HG03457 (cell line): ENCODE data around the gene LCN15.
"Not testable (repeated sequence)": the region's sequence is repeated elsewhere in the genome, so short reads cannot be mapped to it uniquely, and the experiment has no call there.

Source experiments
- ATAC-seq: cut with Tn5 transposase; IDR thresholded peaks from one replicate; pipeline ENCODE4 v1.9.1; 2021; ENCODE audit warnings: moderate number of reproducible peaks; ENCODE audit not compliant: unreplicated experiment

Gene LCN15, protein sequence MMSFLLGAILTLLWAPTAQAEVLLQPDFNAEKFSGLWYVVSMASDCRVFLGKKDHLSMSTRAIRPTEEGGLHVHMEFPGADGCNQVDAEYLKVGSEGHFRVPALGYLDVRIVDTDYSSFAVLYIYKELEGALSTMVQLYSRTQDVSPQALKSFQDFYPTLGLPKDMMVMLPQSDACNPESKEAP

DNA sequence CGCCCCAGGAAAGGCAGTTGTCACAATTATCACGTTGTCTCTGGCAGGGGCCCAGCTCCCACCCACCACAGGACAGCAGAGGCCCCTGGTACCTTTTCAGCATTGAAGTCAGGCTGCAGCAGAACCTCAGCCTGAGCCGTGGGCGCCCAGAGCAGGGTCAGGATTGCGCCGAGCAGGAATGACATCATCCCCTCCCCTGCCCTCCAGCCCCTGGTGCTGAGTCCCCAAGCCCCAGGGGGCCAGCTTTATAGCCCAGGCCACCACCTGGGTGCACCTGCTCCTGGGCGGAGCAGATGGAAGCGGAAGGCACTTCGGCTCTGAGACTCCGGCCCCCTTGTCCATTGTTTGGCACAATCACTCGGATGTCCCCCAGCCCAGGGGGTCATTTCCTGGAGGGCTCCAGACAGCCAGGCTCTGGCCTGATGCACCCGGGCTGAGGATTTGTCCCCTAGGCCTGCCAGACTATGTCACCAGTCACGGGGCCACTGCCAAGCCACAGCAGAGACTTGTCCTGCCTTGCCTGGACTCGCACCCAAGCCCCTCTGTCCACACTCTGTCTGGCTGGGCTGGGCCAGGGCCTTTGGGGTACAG lies at the start of gene LCN15:
Gene LCN15, minus strand, starts transcription at position 218 of the 591 bp plus-strand sequence. Its CDS starts 30 bp downstream, at position 188.
- no peak for ATAC-seq

DNA sequence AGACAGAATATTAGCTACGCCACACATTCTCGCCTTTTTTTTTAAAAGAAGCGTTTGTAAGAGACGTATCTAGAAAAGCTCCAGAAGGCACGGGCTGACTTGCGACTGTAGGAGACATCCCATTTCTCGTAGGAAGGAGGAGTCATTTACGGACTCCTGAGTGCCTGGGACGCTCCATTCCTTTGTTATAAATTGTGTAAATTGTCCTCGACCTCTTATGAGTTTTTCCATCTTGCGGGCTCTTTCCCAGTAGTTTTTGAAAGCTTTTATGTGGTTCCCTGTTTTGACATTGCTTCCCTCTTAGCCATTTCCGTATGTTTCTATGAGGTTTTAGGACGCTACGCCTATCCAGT lies 44.5 kb upstream of the LCN15 start:
- ATAC-seq = no peak

DNA sequence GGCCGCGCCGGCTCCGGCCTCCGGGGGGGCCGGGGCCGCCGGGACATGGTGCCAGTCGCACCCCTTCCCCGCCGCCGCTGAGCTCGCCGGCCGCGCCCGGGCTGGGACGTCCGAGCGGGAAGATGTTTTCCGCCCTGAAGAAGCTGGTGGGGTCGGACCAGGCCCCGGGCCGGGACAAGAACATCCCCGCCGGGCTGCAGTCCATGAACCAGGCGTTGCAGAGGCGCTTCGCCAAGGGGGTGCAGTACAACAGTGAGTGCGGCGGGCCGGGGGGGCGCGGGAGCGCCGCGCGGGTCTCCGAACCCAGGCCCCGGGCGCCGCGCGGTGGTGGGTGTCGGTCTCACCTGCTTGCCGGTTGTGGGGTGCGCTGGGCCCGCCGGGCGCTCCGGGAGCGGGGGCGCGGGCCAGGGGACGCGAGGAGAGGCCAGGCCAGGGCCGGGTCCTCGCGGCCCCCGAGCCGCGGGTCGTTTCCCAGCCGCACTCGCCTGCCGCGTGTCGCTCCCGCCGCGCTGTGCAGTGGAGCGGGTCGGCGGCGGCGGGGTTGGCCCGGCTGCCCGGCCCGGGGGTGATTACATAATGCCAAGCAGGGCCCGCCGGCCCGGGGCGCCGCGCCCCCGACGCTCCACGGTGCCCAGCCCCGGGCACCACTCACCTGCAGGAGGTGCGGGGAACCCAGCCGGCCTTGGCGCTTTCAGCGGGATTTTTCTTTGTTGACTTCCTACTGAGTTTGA lies 43.9 kb upstream of the LCN15 start:
- ATAC-seq = peak; percentile 25

DNA sequence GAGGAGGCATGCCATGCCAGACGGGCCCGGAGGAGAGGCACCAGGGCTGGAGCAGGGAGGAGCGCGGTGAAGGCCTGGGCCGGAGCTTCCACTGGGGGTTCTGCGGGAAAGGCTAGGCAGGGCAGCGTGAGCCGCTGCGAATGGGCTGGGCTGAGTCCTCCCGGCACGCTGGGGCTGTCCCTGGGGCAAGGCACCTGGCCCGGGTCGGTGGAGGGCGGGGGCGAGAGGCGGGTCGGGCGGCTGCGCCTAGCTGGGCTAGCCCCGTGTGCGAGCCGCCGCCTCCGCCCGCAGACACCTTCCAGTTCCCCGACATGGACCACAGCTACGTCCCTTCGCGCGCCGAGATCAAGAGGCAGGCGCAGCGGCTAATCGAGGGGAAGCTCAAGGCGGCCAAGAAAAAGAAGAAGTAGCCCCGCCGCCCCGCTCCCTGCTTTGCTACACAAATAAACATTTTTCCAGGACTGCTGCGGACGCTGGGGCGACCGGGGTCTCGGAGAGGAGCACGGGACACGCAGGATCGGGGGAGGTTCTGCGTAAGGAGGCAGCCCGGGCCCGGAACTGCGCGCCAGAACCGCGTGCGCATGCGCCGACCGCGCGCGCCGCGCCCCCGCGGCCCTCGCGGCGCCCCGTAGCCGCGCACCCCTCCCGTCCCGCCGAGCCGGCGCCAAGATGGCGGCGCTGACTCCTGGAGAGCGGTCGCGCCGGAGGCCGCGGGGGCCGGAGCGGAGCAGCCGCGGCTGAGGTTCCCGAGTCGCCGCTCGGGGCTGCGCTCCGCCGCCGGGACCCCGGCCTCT lies 43.2 kb upstream of the LCN15 start, which contains the start of gene RABL6:
Gene RABL6, plus strand, starts transcription at position 668 of the 794 bp plus-strand sequence. CDS start 249 bp downstream, outside the sequence.
- peak; percentile 55 for ATAC-seq

DNA sequence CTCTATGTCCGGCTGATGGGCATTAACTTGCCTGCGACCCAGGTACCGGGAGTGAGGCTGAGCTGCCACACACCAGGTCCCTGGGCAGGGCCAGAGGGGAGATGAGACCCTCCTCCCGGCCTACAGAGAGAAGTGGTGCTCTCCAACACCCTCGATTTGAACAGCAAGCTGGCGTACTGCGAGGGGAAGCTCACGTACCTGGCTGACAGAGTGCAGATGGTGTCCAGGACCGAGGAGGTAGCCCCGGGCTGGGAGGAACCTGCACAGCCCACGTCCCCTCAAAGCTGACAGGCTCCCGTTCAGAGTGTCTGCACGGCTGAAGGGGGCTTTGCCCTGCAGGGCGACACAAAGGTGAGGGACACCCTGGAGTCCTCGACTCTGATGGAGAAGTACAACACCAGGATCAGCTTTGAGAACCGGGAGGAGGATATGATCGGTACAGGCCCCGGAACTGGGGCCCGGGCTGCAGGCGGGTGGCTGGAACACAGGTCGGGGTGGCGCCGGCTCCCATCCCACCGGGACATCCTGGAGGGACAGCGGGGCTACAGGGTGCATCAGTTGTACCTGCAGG lies 42.4 kb upstream of the LCN15 start:
- no peak for ATAC-seq

DNA sequence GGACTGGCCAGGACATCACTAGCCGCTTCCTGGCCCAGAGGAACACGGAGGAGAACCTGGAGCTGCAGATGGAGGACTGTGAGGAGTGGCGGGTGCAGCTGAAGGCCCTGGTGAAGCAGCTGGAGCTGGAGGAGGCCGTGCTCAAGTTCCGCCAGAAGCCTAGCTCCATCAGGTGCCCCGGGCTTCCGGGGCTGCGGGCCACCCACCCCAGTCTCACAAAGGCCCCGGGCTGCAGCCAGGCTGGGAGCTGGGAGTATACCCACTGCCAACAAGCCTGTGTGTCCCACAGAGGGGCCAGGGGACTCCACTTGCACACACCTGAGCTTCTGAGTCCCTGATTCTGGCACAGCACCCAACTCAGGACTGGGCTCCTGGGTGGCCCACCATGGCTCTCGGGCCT lies 41.7 kb upstream of the LCN15 start:
- ATAC-seq = no peak

DNA sequence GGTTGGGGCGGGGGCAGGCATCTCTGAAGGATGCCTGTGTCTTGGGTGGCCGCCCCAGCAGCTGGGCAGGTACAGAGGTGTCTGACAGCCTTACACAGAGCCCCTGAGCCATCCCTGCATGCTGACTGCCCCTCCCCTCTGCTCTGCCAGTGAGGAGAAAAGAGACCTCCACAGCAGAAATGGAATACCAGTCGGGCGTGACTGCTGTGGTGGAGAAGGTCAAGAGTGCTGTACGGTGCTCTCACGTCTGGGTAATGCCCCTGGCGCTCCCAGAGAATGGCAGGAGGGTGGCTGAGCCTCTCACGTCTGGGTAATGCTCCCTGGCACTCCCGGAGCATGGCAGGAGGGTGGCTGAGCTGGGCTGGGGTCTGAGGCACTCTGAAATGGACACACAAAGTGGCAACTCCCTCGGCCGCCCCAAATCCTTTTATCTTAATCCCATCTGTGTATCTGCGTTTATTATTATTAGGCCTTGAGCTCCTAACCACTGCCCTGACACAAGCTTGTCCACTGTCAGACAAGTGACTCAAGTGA lies 41.0 kb upstream of the LCN15 start:
- ATAC-seq = no peak

DNA sequence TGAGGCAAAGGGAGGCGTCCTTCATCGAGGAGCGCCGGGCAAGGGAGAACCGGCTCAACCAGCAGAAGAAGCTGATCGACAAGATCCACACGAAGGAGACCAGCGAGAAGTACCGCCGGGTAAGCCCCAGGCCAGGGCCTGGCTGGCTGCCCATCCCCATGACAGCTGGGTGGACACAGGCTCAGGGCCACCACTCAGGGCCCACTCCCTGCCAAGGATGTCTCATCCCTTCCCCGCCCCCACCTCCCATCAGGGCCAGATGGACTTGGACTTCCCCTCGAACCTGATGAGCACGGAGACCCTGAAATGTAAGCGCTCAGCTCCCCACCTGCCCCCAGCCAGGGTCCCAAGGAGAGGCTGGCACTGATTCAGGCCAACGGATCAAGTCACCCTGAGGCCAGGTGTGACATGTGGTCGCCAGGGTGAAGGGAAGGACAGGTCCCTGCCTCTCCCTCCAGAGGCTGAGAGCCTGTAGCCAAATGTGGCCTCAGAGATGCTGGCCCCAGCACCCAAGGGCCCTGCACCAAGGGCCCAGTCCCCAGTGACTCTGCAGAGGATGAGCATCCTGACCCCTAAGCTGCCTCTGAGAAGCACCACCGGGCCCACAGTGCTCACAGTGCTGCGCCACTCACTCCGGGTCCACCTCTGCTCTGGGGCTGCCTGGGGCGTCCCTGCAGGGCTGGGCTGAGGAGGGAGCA lies 40.3 kb upstream of the LCN15 start:
- ATAC-seq = no peak

DNA sequence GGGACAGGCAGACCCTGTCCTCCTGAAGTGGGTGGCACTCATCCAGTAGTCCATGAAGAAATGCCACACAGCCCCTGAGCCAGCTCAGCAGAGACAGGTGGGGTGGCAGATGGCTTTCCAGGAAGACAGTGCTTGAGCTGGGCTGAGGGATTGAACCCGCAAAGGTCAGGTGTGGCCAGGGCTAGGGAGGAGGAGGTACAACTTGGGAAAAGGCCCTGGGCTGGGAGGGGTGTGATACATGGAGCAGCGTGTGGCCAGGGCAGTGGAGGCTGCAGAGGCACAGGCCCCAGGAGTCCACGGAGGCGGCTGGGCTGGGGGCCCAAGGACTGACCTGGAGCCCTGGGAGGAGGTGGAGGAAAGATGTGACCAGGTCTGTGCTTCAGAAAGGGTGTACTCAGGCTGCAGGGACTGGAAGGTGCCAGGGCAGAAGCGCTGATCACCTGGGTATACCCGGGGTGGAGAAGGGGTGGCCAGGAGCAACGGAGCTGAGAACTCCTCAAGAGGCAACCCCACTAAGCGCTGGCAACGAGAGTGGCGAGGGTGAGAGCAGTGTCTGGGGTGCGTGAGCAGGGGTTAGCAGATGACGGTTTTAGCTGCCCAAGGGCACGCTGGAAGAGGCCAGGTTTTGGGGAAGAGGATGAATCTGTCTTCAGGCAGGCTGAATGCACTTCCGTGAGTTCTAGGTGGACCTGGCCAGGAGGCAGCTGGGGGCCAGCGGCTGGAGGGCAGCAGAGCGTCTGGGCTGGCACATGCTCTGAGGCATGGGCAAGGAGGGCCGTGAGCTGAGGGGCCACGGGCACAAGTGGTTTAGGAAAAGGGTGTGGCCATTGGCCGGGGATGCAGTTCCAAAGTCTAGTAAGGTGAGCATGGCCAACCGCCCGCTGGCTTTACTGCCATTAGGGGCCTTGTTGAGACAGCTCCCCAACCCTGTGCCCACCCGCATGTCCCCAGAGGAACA lies 39.5 kb upstream of the LCN15 start:
- no peak for ATAC-seq

DNA sequence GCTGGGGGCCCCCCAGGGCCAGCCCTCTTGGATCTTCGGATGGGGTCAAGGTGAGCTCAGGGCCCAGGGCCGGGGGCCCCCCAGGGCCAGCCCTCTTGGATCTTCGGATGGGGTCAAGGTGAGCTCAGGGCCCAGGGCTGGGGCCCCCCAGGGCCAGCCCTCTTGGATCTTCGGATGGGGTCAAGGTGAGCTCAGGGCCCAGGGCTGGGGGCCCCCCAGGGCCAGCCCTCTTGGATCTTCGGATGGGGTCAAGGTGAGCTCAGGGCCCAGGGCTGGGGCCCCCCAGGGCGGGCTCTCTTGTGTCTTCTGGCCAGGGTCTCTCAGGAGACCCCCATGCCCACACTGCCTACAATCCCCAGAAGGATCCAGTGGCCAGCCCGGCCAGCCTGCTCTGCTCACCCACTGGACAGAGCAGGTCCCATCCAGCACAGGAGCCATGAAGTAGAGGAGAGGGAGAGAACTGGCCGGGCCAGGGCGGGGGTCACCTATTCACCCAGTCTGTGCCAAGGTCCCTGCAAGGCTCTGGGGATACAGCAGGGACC lies 38.8 kb upstream of the LCN15 start:
- not testable (repeated sequence) for ATAC-seq

DNA sequence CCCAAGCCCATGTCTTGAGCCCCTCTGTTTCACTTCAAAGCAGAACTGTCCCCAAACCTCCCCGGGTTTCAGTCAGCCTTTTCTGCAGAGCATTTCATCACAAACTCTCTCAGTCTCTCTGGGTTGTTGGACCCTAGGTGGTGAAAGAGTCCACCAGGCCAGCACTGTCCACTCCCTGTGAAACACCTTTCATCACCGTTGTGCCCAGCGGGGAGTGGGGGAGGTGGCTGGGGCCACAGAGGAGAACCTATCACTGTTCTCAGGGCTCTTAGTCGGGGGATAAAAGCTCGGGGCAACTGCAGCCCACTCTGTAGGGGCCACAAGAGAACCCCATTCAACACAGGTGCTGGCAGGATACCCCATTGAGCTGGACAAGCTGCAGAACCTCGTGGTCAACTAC lies 38.0 kb upstream of the LCN15 start:
- no peak for ATAC-seq

DNA sequence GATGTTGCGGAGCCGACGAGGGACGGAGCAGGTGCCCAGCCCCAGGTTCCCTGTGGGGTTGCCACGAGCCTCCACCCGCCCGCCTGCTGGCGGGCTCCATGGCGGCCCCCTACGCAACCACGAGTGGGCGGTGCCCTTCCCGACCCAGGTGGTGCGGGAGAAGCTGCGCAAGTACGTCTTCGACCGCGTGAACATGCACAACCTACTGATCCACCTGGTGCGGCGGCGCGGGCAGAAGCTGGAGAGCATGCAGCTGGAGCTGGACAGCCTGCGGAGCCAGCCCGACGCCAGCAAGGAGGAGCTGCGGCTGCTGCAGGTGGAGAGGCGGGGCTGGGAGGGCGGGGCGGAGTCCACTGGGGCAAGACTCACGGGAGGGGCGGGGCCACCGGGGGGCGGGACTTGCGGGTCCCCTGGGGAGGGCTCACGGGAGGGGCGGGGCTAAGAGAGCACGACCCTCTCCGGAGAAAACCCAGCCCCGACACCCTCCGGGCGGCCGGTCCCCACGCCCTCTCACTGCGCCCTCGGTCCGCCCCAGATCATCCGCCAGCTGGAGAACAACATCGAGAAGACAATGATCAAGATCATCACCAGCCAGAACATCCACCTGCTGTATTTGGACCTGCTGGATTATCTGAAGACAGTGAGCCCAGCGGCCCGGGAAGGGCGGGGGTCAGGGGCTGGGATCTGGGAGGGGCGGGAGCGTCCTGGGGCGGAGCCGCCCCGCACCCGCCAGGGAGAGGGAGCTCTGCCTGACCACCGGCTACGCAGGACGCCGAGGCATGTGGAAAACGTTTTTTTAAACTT lies 35.7 kb upstream of the LCN15 start:
- ATAC-seq = no peak

DNA sequence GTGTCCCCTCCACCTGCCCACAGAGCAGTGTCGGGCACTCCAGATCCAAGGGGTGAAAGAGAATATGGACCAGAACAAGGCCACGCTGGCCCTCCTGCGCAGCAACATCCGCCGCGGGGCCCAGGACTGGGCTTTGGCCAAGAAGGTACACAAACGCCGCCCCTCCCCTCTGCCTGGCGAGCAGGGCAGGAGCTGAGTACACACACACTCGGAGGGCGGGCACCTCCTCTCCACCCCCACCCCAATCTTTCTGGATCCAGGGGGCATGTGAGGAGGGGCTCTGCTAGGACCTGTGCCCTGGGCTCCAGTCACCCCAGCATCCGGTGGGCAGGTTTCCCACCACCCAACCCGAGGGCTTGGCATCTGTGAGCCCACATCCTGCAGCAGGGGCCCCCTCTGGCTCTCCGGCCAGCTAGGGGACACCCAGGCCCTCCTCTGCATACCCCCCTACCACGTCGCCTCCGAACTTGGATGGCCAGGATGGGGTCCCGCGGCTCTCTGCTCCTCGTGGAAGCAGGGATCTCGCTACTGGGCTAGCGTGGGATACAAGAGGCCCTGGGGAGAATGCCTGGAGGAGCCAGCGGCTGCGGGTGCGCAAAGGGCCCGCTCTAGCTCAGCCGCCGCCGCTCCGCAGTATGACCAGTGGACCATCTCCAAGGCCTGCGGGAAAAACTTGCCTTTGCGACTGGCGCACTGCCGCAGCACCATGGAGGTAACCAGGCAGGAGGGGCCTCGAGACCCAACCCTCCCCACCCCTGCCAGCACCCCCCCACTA lies 34.9 kb upstream of the LCN15 start:
- no peak for ATAC-seq

DNA sequence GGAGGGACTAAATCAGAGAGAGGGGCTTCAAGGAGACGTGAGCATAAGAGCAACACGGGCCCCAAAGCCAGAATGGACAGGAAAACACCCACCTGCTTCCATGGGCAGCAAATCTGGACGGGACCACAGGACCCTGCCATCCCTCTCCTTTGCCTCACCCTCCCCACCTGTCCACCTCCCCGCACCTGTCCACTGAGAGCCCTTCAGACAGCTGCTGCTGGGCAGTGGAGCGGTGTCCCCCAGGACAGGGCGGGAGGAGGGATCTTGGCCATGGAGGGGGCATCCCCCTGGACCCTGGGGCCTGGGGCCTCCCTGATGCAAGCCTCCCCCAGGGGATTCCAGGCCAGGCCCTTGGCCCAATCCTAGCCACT lies 34.4 kb upstream of the LCN15 start:
- no peak for ATAC-seq

DNA sequence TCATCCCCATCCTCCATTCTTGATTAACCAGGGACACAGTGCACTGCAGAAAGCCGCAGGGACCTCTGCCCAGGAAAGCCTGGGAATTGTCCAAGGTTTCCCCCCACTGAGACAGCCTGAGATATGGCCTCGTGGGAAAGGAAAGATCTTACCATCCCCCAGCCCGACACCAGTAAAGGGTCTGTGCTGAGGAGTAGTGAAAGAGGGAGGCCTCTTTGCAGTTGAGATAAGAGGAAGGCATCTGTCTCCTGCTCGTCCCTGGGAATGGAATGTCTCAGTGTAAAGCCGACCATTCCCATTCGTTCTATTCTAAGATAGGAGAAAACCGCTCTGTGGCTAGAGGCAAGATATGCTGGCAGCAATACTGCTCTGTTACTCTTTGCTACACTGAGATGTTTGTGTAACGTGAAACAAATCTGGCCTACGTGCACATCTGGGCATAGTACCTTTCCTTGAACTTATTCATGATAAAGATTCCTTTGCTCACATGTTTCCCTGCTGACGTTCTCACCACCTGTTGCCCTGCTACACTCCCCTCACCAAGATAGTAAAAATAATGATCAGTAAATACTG lies 32.5 kb upstream of the LCN15 start:
- not testable (repeated sequence) for ATAC-seq

DNA sequence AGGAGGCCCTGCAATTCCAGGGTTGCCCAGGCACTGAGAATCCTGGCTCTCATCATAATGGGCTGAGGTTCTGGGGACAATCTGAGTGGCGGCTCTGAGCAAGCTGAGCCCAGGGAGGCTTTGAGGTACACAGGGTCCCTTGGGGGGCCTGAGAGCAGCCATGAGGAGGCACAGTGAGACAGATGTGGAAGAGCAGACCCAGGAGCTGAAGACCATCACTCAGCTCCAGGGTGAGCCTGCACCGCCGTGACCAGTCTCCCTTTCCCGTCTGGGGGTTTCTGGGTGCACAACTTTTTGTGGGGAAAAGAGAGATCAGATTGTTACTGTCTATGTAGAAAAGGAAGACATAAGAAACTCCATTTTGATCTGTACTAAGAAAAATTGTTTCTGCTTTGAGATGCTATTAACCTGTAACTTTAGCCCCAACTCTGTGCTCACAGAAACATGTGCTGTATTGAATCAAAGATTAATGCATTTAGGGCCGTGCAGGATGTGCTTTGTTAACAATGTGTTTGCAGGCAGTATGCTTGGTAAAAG lies 32.0 kb upstream of the LCN15 start, which contains the start of gene CCDC183:
Gene CCDC183, plus strand, starts transcription at position 101 of the 537 bp plus-strand sequence. Its CDS starts 60 bp downstream, at position 161.
- no peak for ATAC-seq

DNA sequence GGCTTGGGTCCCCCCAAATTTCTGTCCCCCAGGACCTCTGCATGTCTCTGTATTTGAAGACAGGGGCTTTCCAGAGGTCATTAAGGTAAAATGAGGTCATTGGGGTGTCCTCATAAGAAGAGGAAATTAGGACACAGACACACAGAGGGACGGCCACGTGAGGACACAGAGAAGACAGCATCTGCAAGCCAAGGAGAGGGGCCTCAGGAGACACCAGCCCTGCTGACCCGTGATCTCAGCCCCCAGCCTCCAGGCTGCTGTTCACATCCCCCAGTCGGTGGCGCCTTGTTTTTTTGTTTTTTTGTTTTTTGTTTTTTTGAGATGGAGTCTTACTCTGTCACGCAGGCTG lies 30.7 kb upstream of the LCN15 start:
- no peak for ATAC-seq
